Stimulated activated naive CD4-positive, alpha-beta T cell (primary cell): ENCODE data around the gene PRKCE.

Source experiments
- DNase-seq, 6 experiments: peaks; one replicate each; lab custom pipeline; 2025; lab: John Stamatoyannopoulos, UW

PRKCE gene

GRCh38 chr2:46076875-46077274, 425.4 kb downstream of the PRKCE start:
- DNase-seq, result no peak

GRCh38 chr2:46077522-46078107, 426.1 kb downstream of the PRKCE start:
- DNase-seq, result no peak

- DNase-seq, result no peak
Observed at GRCh38 chr2:46079985-46080560, 428.6 kb downstream of the PRKCE start.

GRCh38 chr2:46082531-46083485, 431.3 kb downstream of the PRKCE start:
- DNase-seq, result no peak

GRCh38 chr2:46086578-46087070, 435.1 kb downstream of the PRKCE start:
- no peak for DNase-seq

GRCh38 chr2:46087492-46087891, 436.0 kb downstream of the PRKCE start:
- no peak for DNase-seq

GRCh38 chr2:46091004-46091403, 439.5 kb downstream of the PRKCE start:
- no peak for DNase-seq

GRCh38 chr2:46091961-46092667, 440.6 kb downstream of the PRKCE start:
- DNase-seq, result no peak

GRCh38 chr2:46094689-46095088, 443.2 kb downstream of the PRKCE start:
- no peak for DNase-seq

- DNase-seq, result no peak
Observed at GRCh38 chr2:46095830-46096229, 444.4 kb downstream of the PRKCE start.

- no peak for DNase-seq
Observed at GRCh38 chr2:46096260-46096659, 444.8 kb downstream of the PRKCE start.

- no peak for DNase-seq
Observed at GRCh38 chr2:46097714-46098480, 446.4 kb downstream of the PRKCE start.

GRCh38 chr2:46098621-46099062, 447.2 kb downstream of the PRKCE start:
- no peak for DNase-seq

- no peak for DNase-seq
Observed at GRCh38 chr2:46101557-46102220, 450.2 kb downstream of the PRKCE start.

- no peak for DNase-seq
Observed at GRCh38 chr2:46106690-46107089, 455.2 kb downstream of the PRKCE start.

GRCh38 chr2:46114996-46115395, 463.5 kb downstream of the PRKCE start:
- DNase-seq, result no peak

- DNase-seq, result no peak
Observed at GRCh38 chr2:46116150-46116549, 464.7 kb downstream of the PRKCE start.

GRCh38 chr2:46116553-46116991, 465.1 kb downstream of the PRKCE start:
- DNase-seq, result no peak

- DNase-seq, result no peak
Observed at GRCh38 chr2:46117379-46117778, 465.9 kb downstream of the PRKCE start.

- DNase-seq, result no peak
Observed at GRCh38 chr2:46117994-46118393, 466.5 kb downstream of the PRKCE start.
